Measurements from ENCODE around the gene IL1A.
A peak's percentile ranks its signal among the peaks of the same experiment; 100 is the strongest.

The IL1A gene

DNA sequence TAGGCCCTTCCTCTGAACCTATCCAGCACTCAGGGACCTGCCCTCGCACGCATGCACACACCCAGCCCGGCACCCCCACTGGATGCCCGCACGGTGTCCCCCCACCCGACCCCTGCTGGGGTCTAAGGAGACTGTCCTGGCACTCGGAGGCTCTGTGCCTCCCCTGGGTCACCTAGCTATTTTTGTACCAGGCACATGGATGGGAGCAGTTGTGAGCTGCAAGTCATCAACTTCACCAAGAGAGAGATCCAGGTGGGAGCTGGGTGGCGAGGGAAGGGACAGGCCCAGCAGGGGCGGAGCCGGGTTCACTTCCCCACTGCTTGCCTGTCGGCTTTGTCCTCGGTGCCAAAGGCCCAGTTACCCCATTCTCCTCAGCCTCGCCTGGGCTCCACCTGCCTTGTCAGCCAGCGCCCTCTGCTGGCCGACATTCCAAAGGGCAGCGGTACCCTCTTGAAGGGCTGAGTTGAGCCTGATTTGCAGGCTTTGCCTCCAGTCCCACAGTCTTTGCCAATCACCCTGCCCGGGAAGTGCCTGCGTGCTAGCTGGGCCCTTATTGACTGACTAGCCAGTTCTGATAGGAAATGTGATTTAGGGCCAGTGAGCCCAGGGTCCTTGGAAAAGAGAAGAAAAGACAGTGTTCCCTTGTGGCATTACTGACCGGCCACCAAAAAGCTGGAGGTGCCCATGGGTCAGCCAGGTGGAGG lies 57.7 kb downstream of the IL1A start:
- DNase-seq (ENCODE audit: low spot score) = peak; percentile 93

DNA sequence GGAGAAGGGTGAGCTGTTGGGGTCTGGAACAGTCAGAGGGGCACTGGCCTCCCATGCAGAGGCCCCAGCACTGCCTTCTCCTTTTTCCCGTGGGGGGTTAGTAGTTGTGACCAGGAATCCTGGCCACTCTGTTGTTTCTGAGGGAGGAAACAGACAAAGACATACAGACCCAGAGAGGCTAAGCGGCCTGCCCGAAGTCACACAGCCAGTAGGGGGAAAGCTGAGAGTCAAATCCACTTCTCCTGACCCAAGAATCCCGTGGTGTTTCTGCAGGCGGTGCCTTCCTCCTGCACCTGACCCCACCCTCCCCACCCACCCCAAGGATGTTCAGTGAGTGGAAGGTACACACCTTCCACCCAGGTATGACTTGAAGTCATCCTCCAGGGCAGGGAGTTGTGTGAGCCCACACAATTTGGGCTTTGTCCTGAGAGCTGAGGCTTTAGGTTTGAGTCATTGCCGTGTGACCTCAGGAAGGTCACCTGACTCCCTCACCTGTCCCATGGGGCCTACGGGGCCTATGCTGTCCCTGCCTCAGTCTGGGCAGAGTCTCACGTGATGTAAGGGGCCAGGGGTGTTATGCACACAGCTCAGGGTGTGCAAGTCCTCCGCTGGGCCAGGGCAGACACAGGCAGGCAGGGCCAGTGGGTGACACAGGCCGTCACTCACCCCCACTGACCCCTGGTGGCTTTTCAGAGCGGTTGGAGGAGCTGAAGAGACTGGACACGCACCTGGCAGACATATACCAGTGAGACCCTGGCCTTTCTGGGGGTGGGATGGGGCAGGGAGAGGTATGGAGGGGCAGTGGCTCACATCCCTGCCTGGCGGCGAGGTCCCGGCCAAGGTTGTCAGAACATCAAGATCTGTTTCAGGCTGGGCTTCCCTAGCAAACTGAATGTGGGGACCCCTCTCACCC lies 58.5 kb downstream of the IL1A start:
- DNase-seq (ENCODE audit: low spot score) = peak; percentile 81

DNA sequence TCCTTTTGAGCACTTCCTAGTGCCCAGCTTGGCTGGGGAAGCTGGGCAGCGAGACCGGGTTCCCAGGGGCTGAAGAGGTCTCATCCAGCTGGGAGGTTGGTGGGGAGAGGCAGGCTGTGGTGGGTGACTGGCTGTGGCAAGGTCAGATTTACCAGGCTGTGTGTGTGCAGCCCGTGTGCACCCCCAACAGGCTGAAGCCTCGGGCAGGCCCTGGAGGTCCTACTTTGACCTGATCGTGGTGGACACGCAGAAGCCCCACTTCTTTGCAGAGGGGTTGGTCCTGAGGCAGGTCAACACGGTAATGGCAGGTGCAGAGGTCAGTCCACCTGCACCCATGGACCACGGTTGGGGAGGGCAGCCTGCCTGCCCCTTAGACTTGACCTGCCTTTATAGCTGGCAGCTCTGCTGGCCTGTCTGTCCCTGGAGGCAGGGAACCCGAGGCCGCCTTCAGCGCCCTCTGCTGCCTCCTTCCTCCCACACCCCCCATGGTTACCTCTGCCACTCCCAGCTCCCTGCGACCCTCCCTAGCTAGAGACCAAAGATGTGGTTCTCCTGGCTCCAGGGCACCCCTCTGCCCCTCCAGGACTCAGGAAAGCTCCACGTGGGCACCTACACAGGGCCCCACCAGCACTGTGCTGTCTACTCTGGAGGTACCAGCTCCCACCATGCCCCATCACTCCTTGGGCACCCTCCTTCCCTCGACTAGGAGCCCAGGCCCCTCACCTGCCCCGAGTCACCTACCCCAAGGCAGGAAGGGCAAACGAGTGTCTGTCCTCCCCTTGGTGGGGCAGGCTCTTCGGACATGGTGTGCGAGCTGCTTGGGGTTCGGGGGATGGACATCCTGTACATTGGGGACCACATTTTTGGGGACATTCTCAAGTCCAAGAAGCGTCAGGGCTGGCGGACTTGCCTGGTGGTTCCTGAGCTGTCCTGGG lies 59.4 kb downstream of the IL1A start:
- DNase-seq (ENCODE audit: low spot score) = peak; percentile 32

DNA sequence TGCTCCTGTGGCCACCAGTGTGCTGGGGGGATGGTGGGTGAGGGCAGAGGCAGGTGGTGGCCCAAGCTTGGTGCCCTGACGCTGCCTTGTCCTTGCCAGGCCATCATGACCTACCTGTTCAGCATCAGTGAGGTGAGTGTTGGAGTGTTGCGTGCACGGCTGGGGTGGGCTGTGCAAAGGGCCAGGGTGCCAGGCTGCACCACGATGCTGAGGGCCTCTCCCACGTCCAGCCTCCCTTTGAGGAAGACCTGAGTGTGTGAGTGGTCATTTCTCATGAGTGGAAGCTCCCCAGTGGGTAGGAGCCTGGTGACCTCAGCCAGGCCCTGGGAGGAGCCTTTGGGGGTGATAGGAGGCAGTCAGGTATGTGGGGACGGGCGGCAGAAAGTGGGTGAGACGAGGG lies 60.3 kb downstream of the IL1A start:
- DNase-seq (ENCODE audit: low spot score) = no peak
